ENCODE data around the gene NLGN4X.

DNA sequence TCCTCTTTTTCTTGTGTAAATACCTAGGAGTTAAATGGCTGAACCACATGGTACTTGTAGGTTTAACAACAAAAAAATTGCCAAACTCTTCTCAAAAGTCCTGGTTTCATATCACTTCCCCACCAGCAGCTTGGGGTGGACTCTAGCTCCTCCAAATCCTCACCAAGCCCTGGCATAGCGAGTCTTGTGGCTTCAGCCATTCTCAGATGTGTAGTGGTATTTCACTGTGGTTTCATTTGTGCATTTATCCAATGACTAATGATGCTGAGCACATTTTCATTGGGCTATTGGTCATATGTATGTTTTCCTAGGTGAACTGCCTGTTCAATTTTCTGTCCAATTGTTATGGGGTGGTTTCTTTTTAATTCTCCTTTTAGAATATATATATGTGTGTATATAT, 249.3 kb downstream of the NLGN4X start:
- TF ChIP-seq, protein P1, sequence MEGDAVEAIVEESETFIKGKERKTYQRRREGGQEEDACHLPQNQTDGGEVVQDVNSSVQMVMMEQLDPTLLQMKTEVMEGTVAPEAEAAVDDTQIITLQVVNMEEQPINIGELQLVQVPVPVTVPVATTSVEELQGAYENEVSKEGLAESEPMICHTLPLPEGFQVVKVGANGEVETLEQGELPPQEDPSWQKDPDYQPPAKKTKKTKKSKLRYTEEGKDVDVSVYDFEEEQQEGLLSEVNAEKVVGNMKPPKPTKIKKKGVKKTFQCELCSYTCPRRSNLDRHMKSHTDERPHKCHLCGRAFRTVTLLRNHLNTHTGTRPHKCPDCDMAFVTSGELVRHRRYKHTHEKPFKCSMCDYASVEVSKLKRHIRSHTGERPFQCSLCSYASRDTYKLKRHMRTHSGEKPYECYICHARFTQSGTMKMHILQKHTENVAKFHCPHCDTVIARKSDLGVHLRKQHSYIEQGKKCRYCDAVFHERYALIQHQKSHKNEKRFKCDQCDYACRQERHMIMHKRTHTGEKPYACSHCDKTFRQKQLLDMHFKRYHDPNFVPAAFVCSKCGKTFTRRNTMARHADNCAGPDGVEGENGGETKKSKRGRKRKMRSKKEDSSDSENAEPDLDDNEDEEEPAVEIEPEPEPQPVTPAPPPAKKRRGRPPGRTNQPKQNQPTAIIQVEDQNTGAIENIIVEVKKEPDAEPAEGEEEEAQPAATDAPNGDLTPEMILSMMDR (IDR thresholded peaks at IDR 0.05; ENCODE audit: insufficient read depth, low read length), result no peak
- no peak for TF ChIP-seq GABPA (IDR thresholded peaks at IDR 0.05; ENCODE audit: low read depth)
